ENCODE data around the gene RAP1GDS1.

DNA sequence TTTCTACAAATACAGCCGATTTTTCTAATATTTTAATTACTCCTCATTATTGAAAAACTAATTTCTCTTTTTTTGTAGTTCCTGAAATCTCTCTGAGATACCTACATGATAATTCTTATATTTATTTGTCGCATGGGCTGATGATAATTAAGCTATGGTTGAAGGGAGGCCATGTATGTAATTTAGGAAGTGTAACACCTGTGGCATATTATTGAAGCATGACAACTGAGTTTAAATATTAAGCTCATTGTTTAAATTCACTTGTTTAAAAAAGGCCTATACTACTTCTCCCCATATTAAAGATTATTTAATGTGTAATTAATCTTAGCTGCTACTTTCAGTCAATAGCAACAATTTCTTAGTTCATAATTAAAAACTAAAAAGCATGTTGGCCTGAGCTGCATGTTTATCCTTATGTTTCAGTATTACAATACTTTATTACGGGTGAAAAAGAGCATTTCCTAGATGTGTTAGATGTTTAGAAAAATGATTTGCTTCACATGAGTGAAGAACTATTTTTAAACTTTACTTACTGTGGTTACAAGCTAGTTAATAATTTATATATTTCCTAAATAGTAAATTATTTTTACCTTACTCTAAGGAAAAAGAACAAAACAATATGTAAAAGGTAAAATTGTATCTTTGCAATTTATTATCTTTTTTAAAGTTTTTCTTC, 122.4 kb downstream of the RAP1GDS1 start:
- TF ChIP-seq, protein P1, sequence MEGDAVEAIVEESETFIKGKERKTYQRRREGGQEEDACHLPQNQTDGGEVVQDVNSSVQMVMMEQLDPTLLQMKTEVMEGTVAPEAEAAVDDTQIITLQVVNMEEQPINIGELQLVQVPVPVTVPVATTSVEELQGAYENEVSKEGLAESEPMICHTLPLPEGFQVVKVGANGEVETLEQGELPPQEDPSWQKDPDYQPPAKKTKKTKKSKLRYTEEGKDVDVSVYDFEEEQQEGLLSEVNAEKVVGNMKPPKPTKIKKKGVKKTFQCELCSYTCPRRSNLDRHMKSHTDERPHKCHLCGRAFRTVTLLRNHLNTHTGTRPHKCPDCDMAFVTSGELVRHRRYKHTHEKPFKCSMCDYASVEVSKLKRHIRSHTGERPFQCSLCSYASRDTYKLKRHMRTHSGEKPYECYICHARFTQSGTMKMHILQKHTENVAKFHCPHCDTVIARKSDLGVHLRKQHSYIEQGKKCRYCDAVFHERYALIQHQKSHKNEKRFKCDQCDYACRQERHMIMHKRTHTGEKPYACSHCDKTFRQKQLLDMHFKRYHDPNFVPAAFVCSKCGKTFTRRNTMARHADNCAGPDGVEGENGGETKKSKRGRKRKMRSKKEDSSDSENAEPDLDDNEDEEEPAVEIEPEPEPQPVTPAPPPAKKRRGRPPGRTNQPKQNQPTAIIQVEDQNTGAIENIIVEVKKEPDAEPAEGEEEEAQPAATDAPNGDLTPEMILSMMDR (conservative IDR thresholded peaks at IDR 0.05 in 1 of 2, IDR thresholded peaks at IDR 0.05 in 1 of 2; ENCODE audit: extremely low read depth in 1 of 2, insufficient read depth in 1 of 2, low read depth in 1 of 2, low read length in 2 of 2) = no peak
- TF ChIP-seq EZH2 (IDR thresholded peaks at IDR 0.05; ENCODE audit: borderline replicate concordance, low read length) = no peak

All from mammary epithelial cell (primary cell).